Osteoblast (primary cell): ENCODE results near the gene ACBD6. TPM values are rescaled to one million over a fixed set of nuclear protein-coding genes. Genes with fewer than 3 reads are reported as not detected.

Source experiments
- DNase-seq: peaks from one replicate; pipeline ENCODE4 v3.0.0; 2011; ENCODE audit warnings: low spot score, mixed read lengths; ENCODE audit not compliant: insufficient read length; ENCODE audit errors: missing footprints
- H2AFZ ChIP-seq: 2 replicates; pipeline ENCODE4 v1.6.0; 2011; ENCODE audit warnings: mild to moderate bottlenecking, low read length
- H3K27ac ChIP-seq: 2 replicates; pipeline ENCODE4 v1.5.1; 2011; ENCODE audit warnings: mild to moderate bottlenecking, low read depth, low read length, moderate library complexity
- H3K27me3 ChIP-seq: 2 replicates; pipeline ENCODE4 v1.6.0; 2012; ENCODE audit warnings: mild to moderate bottlenecking, control low read depth, inconsistent platforms, low read length, moderate library complexity; ENCODE audit not compliant: insufficient read depth
- H3K36me3 ChIP-seq: 2 replicates; pipeline ENCODE4 v1.5.1; 2011; ENCODE audit warnings: mild to moderate bottlenecking, low read length, control low read depth, moderate library complexity; ENCODE audit not compliant: insufficient read depth
- H3K4me1 ChIP-seq: 2 replicates; pipeline ENCODE4 v1.5.1; 2011; ENCODE audit warnings: mild to moderate bottlenecking, low read length, control low read depth, moderate library complexity; ENCODE audit not compliant: insufficient read depth
- H3K4me2 ChIP-seq: 2 replicates; pipeline ENCODE4 v1.6.0; 2011; ENCODE audit warnings: mild to moderate bottlenecking, low read length; ENCODE audit not compliant: insufficient read depth
- H3K4me3 ChIP-seq: fragments of 200-600 bp; sonication (generic); 3 replicates; pipeline ENCODE4 v1.5.1; 2012; ENCODE audit warnings: mild to moderate bottlenecking, low read length, inconsistent platforms; ENCODE audit not compliant: insufficient read depth
- H3K79me2 ChIP-seq: 2 replicates; pipeline ENCODE4 v1.6.0; 2012; ENCODE audit warnings: mild to moderate bottlenecking, low read length, control low read depth, inconsistent platforms; ENCODE audit not compliant: insufficient read depth
- H3K9me3 ChIP-seq: 2 replicates; pipeline ENCODE4 v1.5.1; 2011; ENCODE audit warnings: low read depth, low read length, control low read depth
- H4K20me1 ChIP-seq: 2 replicates; pipeline ENCODE4 v1.6.0; 2012; ENCODE audit warnings: mild to moderate bottlenecking, low read length, control low read depth; ENCODE audit not compliant: insufficient read depth
- total RNA-seq: library from RNA; depleted of rRNA; stranded (reverse); fragments of >200 nt; gene quantifications from 2 replicates; pipeline ENCODE4 v1.2.3, GENCODE V29; 2012
- TF ChIP-seq, protein P1 (sequence below): IDR thresholded peaks from 2 replicates; pipeline ENCODE4 v1.5.1; 2011; ENCODE audit warnings: mild to moderate bottlenecking, low read depth, low read length, moderate library complexity; ENCODE audit errors: extremely low read depth

Gene ACBD6
- total RNA-seq, 1 donor, result 55.7 TPM

DNA sequence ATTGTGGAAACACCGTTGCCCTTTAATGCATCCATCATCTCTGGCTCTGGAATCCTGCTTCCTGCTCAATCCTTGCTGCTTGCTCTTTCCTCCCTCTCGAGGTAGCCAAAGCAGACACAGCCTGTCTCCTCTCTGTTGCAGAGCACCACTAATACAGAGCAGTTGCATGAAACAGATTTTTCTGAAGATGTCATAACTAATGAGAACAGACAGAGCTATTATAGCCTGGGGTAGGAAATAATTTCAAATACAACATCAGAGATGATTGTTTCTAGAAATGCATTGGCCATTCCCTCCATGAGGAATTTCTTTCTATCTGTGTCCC, 23.3 kb upstream of the ACBD6 start:
- peak overlapping the region; percentile 54 for H2AFZ ChIP-seq
- H4K20me1 ChIP-seq, result no peaks in the 10 kb centered on the region
- TF ChIP-seq, protein P1, sequence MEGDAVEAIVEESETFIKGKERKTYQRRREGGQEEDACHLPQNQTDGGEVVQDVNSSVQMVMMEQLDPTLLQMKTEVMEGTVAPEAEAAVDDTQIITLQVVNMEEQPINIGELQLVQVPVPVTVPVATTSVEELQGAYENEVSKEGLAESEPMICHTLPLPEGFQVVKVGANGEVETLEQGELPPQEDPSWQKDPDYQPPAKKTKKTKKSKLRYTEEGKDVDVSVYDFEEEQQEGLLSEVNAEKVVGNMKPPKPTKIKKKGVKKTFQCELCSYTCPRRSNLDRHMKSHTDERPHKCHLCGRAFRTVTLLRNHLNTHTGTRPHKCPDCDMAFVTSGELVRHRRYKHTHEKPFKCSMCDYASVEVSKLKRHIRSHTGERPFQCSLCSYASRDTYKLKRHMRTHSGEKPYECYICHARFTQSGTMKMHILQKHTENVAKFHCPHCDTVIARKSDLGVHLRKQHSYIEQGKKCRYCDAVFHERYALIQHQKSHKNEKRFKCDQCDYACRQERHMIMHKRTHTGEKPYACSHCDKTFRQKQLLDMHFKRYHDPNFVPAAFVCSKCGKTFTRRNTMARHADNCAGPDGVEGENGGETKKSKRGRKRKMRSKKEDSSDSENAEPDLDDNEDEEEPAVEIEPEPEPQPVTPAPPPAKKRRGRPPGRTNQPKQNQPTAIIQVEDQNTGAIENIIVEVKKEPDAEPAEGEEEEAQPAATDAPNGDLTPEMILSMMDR, result no peak
- no peak overlapping the region for H3K27ac ChIP-seq
- H3K4me3 ChIP-seq, result no peak overlapping the region
- peaks cover 10% of the 10 kb centered on the region for H3K4me1 ChIP-seq
- no peaks in the 10 kb centered on the region for H3K79me2 ChIP-seq
- DNase-seq, result no peak
- no peaks in the 10 kb centered on the region for H3K9me3 ChIP-seq
- no peaks in the 10 kb centered on the region for H3K27me3 ChIP-seq
- no peaks in the 10 kb centered on the region for H3K36me3 ChIP-seq
- H3K4me2 ChIP-seq, result no peak overlapping the region

DNA sequence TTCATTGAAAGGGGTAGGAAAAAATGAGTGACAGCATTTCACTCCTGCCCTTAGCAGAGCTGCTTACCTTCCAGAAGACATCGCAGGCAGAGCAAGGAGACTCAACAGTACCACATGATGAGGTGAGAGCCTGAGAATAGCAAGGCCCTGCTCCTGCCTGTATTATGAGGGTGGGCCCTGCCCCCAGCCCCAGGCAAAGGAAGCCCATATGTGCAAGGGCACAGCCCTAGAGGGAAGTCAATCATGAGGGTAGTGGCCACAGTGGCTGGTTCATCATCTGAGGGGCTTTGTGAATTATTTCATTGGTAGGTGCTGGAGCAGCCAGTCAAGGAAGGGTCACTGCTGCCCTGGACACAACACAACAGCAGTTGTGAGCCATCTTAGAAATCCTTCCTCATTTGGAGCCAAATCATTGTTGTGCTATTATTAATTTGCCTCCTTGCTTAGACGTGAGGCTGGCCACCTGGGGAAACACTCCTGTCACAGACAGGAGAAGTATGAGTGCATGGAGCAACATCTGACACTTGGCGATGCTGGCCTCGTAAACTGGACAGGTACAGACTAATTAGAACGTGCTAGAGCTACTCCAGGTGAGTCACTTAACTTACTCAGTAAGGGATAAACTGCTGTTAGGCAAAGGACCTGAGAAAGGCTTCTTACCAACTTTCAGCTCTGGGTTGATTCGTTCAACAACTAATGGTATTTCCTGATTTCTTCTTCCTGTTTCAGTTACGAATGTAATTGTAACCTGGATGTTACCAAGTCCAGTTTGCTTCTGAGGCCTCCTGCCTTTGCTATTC, 22.7 kb upstream of the ACBD6 start:
- H3K4me1 ChIP-seq, result peaks cover 5% of the 10 kb centered on the region
- H3K27me3 ChIP-seq, result no peaks in the 10 kb centered on the region
- H3K79me2 ChIP-seq, result no peaks in the 10 kb centered on the region
- H3K4me2 ChIP-seq, result no peak overlapping the region
- DNase-seq, result no peak
- no peaks in the 10 kb centered on the region for H3K36me3 ChIP-seq
- TF ChIP-seq, protein P1, result no peak
- peak overlapping the region; percentile 54 for H2AFZ ChIP-seq
- H3K9me3 ChIP-seq, result no peaks in the 10 kb centered on the region
- no peak overlapping the region for H3K4me3 ChIP-seq
- H4K20me1 ChIP-seq, result no peaks in the 10 kb centered on the region
- H3K27ac ChIP-seq, result no peak overlapping the region

DNA sequence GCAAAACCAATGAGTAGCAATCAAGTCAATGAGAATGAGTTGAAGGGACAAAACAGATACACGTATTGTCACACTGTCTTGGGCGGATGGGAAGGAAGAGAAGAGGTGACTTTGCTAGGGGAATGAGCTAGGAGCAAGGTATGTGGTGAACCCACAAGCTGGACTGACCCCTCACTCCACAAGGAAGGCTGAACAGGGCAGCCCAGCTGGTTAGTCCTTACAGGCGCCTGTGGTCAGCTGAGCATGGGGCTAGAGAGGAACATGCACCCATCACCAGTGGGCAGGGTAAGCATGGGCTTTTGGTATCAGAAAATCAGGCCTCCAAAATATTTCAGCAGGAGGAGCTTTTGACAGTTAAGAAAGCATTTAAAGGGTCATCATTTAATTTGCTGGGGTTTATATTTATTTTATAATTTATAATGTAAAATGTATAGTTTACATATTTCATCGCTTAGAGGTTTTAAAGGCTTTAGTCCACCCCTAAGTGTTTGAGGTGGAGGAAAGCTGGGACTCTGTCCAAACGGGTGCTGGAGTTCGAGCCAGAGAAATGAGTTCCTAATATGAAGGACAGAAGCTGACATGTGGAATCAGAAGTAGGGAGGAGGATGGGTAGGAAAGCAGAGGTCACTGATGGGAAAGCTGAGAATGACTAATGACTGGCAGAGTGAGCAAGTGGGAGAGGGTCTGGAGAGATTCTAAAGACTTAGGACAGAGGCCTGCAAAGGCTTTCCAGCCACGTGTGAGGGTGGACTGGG, 22.0 kb upstream of the ACBD6 start:
- H3K4me3 ChIP-seq, result no peak overlapping the region
- H3K4me2 ChIP-seq, result no peak overlapping the region
- DNase-seq, result no peak
- no peak overlapping the region for H3K27ac ChIP-seq
- H3K36me3 ChIP-seq, result no peaks in the 10 kb centered on the region
- H3K27me3 ChIP-seq, result no peaks in the 10 kb centered on the region
- no peaks in the 10 kb centered on the region for H4K20me1 ChIP-seq
- TF ChIP-seq, protein P1, result no peak
- no peak overlapping the region for H2AFZ ChIP-seq
- no peaks in the 10 kb centered on the region for H3K79me2 ChIP-seq
- peaks cover 4% of the 10 kb centered on the region for H3K4me1 ChIP-seq
- H3K9me3 ChIP-seq, result no peaks in the 10 kb centered on the region

DNA sequence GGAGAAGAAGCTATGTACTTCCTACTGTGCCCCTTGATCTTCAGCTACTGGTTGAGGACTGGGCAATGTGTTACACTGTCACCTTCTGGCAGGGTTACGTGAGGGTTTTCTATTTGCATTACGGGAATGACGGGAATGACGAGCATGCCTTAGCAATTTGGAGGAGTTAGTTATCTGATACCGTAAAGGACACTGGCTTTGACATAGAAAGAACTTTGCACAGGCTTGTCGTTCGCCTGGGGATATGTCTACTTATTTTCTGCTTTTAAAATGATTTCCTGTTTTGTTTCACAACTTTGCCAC, 19.8 kb upstream of the ACBD6 start:
- TF ChIP-seq, protein P1, result no peak
- Histone ChIP-seq H3K4me3 (no peak overlapping the region), H3K4me2 (no peak overlapping the region), H3K36me3 (no peaks in the 10 kb centered on the region), H3K27me3 (no peaks in the 10 kb centered on the region), H3K27ac (no peak overlapping the region), H3K4me1 (no peaks in the 10 kb centered on the region), H3K9me3 (no peaks in the 10 kb centered on the region), H4K20me1 (no peaks in the 10 kb centered on the region), H2AFZ (no peak overlapping the region), H3K79me2 (no peaks in the 10 kb centered on the region)
- no peak for DNase-seq
